ENCODE results near the gene NLRP4.

- no peak for TF ChIP-seq POLR2AphosphoS5 (IDR thresholded peaks at IDR 0.05)
- TF ChIP-seq CTCF (IDR thresholded peaks at IDR 0.05), result no peak
These were observed 20.8 kb downstream of the NLRP4 start for GRCh38 chr19:55857149-55857548.
